NCI-H460 (cell line): ENCODE data around the gene BRD3. TPM values are rescaled to one million over a fixed set of nuclear protein-coding genes. Genes with fewer than 3 reads are reported as not detected.

ENCODE experiments used
- DNase-seq: peaks from one replicate; pipeline ENCODE4 v3.0.0-alpha.2; 2016; ENCODE audit warnings: low read depth; ENCODE audit errors: extremely low read depth
- total RNA-seq: library from RNA; depleted of rRNA; stranded (reverse); fragments of >200 nt; shearing (Covaris generic); gene quantifications from 2 replicates; pipeline ENCODE4 v1.2.3, GENCODE V29; 2014

The BRD3 gene
- total RNA-seq, 1 experiment from 2014 or later: 9.0 TPM

DNA sequence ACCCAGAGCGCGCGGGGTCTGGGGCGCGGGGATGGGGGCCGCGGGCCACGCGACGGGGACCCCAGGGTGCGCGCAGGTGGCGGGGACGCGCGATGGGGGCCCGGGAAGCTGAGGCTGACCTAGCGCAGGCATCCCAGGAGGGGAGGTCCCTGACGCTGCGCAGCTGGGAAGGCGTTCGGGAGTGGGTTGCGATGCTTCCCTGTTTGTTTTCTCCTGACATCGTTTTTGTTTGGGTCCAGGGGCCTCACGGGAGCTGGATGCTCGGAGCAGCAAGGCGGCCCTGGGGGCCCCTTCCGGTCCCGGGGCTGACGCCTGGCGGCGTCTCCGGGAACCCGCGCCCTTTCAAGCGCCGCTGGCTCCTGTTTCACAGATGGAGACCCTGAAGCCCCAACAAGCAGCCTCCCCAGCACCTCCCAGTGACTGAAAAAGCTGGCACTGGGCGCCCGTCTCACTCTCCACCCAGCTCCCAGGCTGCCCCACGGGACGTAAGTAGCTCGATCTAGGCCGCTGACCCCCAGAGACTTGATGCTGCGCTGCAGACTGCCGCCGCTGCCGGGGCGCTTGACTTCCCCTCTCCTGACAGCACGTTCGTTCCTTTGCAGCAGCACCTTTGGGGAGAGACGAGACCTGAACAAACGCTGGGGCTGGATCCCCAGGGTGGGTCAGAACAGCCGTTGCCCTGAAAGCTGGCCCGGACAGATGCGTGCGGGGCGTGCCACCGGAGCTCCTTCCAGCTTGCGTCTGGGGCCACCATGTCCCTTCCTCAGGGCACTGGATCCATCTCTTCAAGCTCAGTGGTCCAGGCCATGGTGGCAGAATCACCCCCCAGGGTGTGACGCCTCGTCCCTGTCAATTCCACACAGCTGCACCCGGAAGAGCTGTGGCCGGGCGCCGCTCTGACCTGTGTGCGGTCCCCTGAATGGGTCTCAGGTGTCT, 42.0 kb downstream of the BRD3 start:
- DNase-seq: peak; percentile 14

DNA sequence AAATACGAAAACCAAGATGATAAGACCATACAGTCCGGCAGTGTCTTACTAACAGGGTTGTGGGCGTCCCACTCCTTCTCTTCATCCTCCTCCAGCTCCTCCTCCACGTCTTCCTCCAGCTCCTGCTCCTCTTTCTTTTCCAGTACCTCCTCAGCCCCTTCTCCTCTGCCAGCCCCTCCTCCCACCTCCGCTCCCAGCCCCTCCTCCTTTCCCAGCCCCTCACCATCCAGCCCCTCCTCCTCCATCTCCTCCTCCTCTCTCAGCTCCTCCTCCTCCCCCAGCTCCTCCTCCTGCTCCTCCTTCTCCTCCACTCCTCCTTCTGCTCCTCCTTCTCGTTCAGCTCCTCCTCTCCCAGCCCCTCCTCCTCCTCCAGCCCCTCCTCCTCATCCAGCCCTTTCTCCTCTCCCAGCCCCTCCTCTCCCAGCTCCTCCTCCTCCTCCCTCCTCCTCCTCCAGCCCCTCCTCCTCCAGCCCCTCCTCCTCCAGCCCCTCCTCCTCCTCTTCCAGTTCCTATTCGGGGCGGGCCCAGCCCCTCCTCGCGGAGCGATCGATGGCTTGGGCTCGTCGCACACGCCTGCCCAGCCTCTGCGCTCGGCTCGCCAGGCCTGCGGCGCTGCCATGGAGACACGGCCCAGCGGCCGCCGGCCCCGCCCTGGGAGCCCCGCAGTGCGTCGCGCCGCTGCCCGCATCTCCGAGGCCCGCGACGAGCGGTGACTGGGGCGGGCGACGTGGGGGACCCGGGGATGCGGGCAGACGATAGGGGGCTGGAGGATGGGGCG, 42.8 kb downstream of the BRD3 start, which contains the start of gene BRD3OS:
BRD3OS (plus strand) TSS at position 654 of the 778 bp plus-strand sequence. CDS start 1,267 bp downstream, outside the sequence.
- peak; percentile 99 for DNase-seq

DNA sequence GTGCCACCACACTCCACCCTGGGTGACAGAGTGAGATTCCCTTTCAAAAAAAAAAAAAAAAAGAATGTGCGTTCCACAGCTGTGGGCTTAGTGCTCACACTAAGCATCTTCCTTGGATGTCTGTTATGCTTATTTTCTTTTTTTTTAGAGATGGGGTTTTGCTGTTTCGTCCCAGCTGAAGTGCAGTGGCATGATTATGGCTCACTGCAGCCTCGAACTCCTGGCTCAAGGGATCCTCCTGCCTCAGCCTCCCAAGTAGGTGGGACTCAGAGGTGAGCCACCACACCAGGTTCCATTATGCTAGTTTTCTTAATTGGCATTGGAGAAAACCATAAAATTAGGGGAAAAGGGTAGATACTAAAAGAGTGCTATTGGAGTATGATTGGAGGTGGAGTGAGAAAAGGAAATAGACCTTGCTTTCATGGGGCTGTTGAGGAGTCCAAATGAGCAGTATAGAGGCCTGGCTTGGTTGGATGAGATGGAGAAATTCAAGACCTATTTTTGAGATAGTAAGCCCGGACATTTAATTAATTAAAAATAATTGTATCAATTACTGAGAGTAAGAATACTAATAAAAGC, 43.5 kb downstream of the BRD3 start:
- DNase-seq: no peak

DNA sequence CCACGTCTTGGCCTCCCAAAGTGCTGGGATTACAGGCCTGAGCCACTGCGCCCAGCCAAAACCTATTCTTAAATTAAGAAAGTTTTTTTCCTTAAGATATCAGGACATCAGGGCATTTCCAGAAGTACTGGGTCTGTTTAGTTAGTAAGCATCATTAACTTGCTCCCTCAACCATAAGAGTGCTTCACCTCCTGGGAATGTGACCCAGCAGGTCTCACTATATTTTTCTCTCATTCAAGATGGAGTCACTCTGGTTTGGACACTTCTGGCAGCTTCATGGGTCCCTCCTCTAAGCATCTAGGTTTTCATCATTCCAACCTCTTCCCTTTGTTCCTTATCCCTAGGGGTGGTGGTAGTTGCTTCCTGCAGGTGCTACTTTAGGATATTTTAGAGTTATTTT, 52.9 kb downstream of the BRD3 start:
- DNase-seq: no peak

DNA sequence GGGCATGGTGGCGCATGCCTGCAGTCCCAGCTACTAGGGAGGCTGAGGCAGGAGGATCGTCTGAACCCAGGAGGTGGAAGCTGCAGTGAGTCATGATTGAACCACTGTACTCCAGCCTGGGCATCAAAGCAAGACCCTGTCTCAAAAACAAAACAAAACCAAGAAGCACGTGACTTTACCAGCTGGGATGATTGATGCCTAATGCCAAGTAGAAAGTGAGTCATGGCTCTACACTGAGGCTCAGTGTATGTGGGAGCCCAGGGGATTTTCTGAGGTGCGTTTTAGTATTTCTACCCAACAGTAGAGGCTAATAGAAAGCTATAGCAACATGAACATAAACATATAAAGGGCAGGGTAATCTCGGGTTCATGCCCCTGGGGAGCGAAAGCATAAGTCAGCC, 56.4 kb downstream of the BRD3 start:
- no peak for DNase-seq

DNA sequence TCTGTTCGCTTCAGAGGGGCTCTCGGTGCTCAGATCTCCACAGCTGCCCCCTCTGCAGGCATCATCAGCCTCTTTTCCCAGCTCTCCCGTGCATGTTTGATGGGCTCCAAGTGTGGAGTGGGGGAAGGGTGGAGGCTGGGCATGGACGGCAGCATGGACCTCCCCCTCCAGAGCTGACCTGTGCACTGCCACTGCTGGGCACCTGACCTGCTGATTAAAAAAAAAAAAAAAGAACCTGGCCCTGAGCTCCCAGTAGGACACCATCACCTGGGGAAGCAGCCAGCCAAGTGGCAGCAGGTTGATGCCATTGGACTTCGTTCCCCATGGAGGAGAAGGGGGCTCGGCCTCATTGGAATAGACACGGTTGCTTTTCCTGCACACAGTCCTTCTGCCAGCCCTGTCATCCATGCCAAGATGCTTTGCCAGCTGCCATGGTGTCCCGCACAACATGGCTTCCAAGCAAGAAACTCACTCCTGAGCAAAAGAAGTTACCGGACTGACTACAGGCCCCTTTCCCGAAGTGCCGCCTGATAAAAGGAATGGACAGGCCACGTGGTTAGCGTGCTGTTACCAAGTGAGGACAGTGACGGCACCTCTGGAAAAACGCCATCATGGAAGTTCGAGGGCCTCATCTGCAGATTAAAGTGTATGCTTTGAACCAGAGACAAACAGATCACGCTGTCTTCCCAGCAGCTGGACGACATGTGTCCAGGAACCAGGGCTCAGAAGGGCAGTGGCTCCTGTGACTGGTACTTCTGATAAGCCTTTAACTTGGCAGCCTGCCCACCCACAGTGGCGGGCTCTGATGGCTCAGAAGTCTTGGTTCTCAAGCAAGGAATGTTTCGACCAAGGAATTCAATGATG, 57.3 kb downstream of the BRD3 start:
- no peak for DNase-seq

DNA sequence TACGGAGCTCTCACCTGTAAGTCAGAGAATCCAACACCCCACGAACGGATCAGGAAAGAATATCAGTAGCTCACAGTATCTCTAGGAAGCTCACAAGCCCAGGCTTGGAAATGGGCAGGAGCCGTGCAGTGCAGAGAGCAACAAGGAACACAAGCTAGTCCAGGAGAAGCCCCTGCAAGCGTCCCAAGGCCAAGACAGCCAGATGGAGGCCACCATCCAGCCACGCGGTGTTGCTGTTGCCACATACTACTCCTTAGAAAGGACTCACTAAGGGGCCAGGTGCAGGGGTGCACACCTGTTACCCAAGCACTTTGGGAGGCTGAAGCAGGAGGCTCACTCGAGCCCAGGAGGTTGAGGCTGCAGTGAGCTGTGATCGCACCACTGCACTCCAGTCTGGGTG, 60.3 kb downstream of the BRD3 start:
- no peak for DNase-seq

DNA sequence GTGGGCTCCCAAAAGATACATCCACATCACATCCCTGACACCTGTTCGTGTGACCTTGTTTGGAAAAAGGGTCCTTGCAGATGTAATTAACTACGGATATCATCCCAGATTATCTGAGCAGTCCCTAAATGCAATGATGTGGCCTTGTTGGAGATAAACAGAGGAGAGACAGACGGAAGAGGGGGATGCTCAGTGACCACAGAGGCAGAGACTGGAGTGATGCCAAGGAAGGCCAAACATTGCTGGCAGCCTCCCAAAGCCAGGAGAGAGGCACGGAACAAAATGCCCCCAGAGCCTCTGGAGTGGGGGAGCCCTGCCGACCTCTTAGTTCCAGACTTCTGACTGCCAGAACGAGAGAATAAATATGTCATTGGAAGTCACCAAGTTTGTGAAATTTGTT, 60.7 kb downstream of the BRD3 start:
- DNase-seq: no peak

DNA sequence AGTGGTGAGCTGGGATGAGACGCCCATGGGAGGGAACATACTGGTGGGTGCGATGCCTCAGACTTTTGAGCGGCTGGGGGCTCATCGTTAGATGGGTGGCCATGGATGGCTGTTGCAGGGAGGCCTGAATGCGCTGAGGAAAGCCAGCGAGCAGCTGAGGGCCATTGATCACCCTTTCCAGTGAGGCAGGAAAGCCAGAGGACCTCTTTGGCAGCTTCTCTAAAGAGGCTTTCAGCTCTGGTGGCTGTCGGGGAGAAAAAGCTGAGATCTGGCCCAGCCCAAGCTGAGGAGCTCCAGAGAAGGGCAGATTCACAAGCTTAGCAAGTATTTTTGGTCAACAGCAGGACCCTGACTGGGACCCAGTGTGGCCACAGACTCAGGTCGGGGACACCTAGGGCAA, 62.4 kb downstream of the BRD3 start:
- no peak for DNase-seq

DNA sequence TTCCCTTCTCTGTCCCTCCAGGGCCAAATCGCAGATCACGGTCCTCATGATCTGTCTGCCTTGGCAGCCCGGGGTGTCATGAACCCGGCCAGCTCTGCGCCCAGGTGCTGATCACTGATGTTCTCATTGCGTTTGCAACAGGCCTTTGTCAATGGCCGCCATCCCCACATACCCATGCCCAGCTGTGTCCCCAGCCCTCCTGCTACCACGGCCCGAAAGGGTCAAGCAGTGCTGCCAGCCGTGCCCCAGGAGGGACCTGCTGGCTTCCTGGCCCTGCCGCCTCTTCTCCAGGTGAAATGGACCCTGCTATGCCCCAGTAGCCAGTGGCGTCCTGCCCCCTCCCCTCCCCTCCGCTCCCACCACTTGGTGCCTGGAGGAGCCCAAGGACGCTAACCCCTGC, 62.9 kb downstream of the BRD3 start:
- no peak for DNase-seq

DNA sequence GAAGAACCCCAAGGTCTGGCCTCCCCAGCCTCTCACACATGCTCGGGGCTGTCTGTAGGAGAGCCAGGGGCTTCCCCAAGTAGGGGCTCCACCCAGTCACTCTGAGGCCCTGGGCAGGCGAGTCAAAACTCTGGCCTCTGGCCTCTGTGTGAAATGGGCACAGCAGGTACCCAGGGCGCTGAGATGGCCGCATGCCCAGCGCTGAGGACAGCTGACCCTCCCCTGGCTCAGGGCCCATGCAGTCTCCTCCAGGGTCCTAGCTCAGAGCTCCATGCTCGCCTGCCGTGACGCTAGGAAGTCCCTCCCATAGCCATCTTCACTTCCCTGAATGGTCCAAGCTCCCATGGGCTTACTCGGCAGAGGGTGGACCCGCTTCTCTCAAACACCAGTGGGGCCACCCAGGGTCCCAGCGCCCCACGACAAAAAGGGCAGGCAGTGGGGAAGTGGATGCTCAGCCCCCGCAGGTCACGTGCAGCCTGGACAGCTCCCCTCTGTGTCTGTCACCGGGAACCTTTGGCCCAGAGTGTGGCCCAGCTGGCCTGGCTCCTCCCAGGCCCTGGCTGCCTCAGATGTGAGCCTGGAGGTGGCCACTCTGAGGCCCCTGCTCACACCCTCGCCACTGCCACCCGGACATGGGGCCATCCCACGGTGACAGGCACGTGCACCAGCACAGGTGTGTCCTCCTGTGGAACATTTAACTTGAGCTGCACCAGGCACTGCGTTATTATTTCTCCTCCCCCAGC, 63.5 kb downstream of the BRD3 start:
- no peak for DNase-seq

DNA sequence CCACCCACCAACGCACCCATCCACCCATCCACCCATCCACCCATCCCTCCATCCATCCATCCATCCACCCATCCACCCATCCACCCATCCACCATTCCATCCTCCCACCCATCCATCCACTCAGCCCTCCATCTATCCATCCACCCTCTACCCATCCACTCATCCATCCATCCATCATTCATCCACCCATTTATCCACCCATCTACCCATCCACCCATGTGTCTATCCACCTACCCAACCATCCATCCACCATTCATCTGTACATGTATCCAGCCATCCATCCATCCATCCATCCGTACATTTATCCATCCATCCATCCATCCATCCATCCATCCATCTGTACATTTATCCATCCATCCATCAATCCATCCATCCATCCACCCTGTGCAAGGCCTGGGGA, 64.6 kb downstream of the BRD3 start:
- no peak for DNase-seq

DNA sequence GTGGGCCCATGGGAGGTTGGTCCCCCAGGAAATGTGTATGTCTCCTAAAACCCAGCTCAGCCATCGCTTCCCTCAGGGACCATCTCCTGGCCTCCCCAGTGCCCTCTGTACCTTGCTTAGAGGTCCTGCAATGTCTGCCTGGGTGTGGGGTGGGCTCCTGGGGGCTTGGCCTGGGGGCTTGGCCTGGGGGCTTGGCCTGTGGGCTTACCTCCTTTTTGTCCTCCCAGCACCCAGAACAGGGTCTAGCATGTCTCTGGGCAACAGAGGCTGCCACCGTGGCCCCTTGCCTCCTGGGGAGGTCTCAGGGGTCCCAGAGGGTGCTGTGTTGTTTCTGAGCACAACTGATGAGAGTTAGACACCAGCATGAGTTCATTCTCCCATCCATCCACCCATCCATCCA, 65.0 kb downstream of the BRD3 start:
- DNase-seq: no peak

DNA sequence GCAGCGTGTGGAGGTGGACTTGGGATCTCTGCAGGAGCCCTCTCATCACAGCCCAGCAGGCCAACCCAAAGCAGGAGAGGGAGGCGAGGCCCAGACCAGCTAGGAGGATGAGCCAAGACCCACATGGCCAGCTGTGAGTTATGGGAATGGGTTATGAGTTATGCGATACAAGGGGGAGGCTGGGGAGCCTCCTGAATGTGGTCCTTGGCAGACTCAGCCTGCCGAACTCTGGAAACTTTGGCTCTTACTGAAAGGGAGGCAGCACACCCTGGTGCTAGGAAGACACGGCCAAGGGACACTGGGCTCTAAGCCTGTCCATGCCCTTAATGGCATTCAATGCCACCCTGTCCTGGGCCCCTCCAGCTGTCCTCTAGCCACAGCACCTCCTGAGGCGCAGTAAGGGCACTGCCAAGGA, 68.0 kb downstream of the BRD3 start:
- DNase-seq: no peak

DNA sequence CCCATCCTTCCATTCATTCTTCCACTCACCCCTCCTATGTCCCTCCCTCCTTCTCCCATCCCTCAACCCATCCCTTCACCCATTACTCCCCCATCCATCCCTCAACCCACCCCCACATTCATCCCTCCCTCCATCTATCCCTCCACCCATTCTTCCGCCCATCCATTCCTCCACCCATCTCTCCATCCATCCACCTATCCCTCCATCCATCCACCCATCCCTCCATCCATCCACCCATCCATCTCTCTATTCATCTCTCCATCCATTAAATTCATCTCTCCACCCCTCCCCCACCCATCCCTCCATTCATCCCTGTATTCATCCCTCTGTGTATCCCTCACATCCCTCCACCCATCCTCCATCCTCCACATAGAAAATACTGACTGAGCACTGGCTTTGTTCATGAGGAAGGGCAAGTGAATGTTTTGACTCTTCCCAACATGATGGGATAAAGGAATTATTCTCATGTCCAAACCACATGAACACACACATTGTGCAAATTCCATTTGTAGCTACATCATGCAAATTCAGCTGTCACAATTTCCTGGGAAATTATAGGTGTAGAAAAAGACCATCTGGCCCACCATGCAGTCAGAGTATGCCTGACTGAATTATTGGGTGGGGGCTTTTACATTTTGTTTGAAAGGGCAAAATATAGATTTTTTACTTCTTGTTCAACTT, 68.8 kb downstream of the BRD3 start:
- no peak for DNase-seq

DNA sequence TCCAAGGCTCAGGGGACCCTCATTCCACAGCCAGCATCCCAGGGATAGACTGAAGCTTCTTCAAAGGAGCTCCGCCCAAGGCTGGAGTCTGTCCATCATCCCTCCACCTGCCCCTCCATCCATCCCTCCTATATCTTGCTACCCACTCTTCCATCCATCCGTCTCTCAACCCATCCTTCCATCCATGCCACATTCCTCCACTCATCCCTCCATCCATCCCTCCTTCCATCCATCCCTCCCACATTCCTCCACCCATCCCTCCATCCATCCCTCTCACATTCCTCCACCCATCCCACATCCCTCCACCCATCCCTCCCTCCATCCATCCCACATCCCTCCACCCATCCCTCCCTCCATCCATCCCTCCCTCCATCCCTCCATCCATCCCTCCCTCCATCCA, 70.2 kb downstream of the BRD3 start:
- DNase-seq: no peak

DNA sequence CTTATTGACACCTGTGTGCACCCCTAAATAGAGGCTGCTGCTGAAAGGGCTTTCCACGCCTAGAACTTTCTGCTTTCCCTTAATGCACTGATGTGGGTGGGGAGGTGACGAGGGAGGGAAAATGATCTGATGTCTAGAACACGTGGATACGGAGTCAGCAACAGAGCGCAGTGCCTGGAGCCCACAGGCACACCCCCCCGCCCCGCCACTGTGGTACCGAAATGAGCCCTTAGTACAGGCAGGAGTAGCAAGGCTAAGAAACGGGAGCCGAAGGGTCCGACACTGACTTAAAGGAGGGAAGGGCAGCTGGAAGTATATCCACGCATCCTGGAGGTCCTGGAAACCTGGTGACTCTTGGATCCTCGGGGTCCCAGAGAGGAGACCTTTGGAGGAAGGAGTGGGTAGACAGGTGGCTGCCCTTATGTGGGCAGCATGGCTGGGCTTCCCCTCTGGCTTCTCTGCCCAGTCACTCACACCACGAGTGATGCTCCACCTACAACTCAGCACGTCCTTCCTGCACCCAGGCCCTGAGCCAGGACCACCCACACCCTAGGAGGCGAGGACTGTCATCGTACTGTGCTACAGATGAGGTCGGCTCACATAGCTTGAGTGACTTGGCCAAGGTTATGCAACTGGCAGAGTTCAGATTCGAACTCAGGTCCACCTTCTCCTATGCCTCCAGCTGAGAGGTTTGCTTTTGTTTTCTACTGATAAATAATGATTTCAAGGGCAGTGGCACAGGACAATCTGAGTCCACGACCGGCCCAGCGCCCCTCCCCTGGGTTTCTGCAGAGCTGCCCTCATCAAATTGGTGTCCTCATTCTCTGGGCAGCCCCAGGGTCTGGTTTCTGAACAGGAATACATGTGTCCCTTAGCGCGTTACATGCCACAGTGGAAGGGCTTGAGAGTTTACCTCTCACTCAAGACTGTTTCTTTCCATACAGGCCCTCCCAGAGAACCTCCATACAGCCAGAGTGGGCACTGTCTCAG, 71.0 kb downstream of the BRD3 start:
- no peak for DNase-seq
